ENCODE results near the gene KRT74.
A peak's percentile ranks its signal among the peaks of the same experiment; 100 is the strongest.

KRT74 gene

GRCh38 chr12:52533686-52534470 is 39.8 kb downstream of the KRT74 start:
- DNase-seq = no peak

- no peak for DNase-seq
Observed at GRCh38 chr12:52532636-52533035, 41.0 kb downstream of the KRT74 start.

DNA sequence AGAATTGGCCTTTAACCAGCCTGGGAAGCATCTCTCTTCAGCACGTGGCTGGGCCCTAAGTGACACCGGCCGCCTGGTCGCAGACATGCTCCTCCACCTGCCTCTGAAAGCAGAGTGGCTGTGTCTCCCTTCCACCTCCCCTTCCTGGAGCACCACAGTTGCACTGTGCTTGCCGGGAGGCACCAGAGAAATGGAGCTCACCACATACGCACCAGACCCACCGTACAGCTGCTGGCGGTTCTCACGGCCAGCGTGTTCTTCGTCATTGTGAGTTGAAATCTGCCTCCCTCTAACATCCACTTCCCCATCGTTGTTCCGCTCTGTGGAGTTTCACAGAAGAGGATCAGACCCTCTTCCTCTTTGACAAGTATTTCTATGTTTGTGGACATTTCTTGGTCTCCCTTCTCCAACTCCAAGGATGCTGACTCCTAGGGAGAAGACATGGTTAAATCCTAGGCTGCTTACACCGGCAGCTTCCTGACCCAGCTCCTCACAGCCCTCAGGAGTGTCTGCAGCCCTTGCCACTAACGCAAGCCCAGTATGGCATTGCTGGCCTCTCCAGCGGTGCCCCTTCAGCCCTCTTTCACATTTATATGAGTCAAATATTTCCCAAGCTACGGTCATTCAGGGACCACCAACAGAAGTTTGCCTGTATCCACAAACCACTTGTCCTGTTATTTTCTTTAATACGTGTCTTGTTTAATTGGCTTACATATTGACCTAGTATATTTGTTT is 41.9 kb downstream of the KRT74 start:
- DNase-seq = no peak

GRCh38 chr12:52530905-52531304 is 42.7 kb downstream of the KRT74 start:
- DNase-seq = no peak

DNA sequence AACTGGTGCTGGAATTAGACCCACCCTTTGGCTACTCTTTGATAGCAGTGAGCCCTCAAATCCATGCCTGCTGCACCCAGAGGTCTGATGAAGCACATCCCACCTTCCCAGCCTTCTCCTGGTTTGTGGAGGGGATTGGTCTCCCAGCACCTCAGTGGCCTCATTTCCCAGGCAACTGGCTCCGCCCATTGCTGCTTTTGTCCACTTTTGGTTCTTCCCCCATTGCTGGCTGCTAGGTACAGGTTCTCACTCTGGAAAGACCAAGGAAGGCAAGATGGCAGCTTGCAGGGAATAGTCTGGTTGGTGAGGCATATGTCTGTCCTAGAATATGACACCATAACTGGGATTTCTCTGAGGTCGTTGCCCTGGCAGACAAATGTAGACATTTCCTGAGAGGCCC is 43.3 kb downstream of the KRT74 start:
- no peak for DNase-seq

DNA sequence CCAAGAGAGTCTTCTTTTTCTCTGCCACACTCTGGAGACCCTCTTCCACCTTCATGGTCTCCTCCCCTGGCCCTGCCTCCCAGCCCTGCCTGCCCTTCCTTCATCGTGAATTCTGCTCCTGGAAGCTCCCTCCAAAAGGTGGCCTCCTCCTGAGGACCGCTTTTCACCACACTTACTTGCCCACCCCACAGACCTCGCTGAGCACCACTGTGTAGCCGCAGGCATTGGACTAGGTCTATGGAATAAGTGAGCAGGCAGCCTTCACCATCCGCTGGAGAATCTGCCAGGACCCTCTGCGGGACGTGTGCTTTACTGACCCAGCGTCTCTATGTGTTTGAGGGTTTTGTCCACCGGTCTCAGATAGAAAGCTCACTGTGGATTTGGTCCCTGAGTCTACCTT is 43.8 kb downstream of the KRT74 start:
- no peak for DNase-seq

- no peak for DNase-seq
Observed at GRCh38 chr12:52529417-52529816, 44.2 kb downstream of the KRT74 start.

GRCh38 chr12:52528641-52529143 is 45.0 kb downstream of the KRT74 start:
- no peak for DNase-seq

- DNase-seq = no peak
Observed at GRCh38 chr12:52527121-52527800, 46.4 kb downstream of the KRT74 start.

DNA sequence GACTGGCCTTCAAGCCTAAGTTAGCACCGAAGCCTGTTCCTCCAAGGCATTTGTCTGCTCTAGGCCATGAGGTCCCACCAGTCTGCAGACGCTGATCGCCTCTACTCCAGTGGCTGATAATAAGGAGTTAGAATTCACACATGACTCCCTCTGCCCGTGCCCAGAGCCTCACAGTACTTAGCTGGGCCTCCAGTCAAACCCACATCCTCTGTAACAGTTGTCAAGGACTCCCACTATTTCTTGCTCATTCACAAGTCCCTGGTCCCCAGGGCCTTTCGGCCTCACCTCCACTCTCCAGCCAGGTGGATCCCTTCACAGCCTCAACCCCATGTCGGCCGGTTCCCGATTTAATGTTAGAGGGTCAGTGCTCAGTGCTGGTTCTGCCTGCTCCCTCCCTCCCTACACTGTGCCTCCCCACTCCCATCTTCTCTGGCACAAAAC is 47.1 kb downstream of the KRT74 start:
- no peak for DNase-seq

- no peak for DNase-seq
Observed at GRCh38 chr12:52525661-52526499, 47.8 kb downstream of the KRT74 start.

DNA sequence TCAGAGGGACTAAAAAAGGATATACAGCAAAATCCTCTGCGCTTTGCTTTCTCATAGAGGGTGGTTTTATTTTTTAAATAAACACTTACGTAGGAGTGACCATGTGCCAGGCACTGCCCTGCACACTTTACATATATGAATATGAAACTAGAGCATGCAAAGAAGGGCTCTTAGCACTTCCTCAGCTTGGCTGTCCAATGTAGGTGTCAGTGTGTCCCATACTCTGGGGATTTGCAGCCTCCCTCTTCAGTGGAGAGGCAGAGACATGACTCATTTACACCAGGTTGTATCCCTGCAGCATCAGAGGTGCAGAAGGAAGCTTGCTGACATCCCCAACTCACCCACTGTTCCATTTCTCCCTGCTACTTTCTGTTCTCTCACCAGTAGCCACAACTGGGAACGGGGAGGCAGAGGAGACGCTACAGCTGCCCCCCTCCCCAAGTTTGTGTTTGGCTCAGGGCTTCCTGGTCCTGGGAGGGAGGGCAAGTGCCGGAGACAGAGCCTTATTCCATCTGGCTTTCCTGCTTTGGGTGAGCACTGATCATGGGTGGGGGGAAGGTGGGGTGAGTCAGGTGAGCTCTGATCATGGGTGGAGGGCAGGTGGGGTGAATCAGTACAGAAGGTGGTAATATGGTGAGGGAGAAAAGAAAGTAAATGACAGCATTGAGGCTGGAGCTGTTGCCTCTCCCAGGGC is 48.6 kb downstream of the KRT74 start:
- no peak for DNase-seq

DNA sequence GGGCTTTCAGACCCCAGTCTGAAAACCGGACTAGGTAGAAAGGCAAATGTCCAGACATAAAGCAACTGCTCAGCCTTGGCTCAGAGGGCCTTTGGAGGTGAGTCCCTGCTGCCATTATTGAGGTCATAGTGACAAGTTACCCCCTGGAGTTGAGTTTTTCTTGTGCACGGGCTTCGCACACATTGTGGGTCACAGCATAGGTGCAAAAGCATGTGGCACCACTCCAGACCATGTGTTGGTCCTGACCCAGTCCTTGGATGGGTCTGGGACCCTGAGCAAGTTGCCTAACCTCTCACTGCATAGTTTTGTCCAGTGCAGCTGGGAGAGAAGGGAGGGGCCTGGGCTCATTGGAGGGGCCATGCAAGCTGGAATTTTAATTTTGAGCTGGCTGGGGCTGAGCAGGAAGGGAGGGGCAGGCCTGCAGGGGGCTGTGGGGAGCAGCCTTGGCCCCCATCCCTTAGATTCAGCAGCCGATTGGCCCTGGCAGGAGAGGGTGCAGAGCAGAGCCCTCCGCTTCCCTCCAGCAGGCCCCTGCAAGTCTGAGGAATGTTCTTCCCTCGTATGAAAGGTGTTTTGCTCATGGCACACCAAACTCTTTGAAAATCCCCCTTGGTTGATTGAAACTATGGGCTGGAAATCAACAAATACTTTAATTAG is 49.3 kb downstream of the KRT74 start:
- DNase-seq = no peak

GRCh38 chr12:52523824-52524223 is 49.8 kb downstream of the KRT74 start:
- no peak for DNase-seq

DNA sequence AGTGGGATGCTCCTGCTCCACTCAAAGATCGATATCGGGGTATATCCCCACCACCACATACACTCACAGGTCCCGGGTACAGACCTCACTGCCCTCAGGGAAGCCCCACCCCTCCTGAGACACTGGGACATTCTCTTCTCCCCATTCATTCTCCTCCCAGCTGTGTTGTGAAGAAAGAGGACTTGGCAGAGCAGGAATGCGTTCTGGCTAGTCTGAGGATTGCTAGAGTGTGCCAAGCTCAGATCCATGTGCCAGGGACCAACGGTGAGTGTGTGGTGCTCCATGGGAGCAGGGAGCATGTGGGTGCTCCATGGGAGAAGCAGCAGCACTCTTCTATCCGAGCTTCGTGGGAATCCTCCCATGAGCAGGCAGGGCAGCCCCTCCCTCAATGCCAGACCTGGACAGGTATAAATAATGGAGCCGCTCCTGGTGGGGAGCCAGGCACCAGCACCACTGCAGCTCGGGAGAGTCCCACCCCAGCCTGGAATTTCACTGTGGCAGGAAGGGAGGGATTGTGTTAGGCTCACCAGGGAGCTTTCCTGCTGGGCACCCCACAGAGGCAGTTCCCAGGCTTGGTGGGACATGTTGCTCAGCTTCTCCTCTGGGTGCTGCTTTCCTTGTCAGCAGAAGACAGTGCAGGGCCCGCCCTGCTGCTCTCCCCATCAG is 51.2 kb downstream of the KRT74 start:
- no peak for DNase-seq

GRCh38 chr12:52521568-52522266 is 51.9 kb downstream of the KRT74 start:
- peak; percentile 34 for DNase-seq

- DNase-seq = no peak
Observed at GRCh38 chr12:52521175-52521567, 52.5 kb downstream of the KRT74 start.

GRCh38 chr12:52519826-52520662 is 53.6 kb downstream of the KRT74 start, which contains the start of gene KRT5:
Gene KRT5 (minus strand): TSS chr12:52520394. CDS start chr12:52520296, 98 bp downstream.
- no peak for DNase-seq

GRCh38 chr12:52519387-52519703 is 54.3 kb downstream of the KRT74 start:
- no peak for DNase-seq
